ENCODE measurements around the gene DGCR2.
"Not testable (repeated sequence)": the region's sequence is repeated elsewhere in the genome, so short reads cannot be mapped to it uniquely, and the experiment has no call there.

DGCR2 gene

DNA sequence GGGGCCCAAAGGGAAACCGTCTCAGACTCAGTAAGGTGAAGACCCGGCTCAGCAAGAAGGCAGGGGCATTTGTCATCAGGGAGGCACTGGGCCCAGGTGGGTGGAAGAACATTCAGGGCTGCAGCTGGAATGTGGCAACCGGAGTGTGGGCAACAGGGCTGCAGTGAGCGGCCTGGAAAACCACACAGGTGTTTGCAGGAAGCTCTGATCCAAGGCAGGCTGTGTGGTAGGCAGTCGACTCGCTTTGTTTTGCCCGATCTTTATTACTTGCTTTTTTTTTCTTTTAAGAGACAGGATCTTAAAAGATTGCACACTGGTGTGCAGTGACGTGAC lies 82.8 kb downstream of the DGCR2 start:
- no peak for DNase-seq

- DNase-seq: no peak
Measured at GRCh38 chr22:19038728-19039447, 83.3 kb downstream of the DGCR2 start.

DNA sequence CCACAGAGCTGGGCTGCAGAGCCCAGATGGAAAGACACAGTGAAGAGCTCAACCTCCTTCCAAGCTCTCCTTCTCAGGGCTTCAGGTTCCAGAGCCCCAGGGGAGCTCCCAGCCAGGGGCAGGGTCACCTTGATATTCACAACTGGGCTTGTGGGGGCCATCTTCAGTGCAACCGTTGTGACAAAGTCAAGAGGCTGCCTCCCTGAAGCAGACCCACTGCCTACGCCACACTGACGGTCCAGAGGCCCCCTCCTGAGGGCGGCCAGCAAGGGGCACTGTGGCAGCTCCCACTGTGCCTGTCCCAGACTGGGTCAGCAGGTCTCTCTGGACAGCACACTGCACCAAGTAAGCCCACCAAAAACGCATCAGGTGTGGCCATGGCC lies 84.1 kb downstream of the DGCR2 start:
- DNase-seq: no peak

GRCh38 chr22:19037282-19038163 lies 84.7 kb downstream of the DGCR2 start:
- DNase-seq: no peak

GRCh38 chr22:19036523-19037273 lies 85.5 kb downstream of the DGCR2 start:
- DNase-seq: no peak

- no peak for DNase-seq
Measured at GRCh38 chr22:19036229-19036522, 86.0 kb downstream of the DGCR2 start.

GRCh38 chr22:19035474-19036228 lies 86.6 kb downstream of the DGCR2 start:
- DNase-seq: no peak

GRCh38 chr22:19035126-19035473 lies 87.1 kb downstream of the DGCR2 start:
- DNase-seq: not testable (repeated sequence)

DNA sequence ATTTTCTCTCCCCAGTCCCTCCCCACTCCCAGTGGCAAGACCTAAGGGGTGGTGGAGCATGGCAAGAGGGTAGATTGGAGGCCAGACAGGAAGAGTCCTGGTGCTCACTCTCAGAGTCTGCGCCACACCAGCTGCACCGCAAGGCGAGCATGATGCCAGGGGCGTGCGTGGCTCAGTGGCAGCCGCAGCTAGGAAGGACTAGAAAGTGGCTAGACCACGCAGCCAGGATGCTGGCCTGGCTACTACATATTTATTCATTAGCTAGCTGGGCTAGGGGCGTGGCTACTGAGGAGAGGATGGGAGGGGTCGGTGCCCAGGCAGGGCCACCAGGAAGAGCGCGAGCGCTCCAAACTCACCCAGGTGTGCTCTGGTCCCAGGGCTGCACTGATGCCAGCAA lies 87.5 kb downstream of the DGCR2 start:
- DNase-seq: not testable (repeated sequence)

DNA sequence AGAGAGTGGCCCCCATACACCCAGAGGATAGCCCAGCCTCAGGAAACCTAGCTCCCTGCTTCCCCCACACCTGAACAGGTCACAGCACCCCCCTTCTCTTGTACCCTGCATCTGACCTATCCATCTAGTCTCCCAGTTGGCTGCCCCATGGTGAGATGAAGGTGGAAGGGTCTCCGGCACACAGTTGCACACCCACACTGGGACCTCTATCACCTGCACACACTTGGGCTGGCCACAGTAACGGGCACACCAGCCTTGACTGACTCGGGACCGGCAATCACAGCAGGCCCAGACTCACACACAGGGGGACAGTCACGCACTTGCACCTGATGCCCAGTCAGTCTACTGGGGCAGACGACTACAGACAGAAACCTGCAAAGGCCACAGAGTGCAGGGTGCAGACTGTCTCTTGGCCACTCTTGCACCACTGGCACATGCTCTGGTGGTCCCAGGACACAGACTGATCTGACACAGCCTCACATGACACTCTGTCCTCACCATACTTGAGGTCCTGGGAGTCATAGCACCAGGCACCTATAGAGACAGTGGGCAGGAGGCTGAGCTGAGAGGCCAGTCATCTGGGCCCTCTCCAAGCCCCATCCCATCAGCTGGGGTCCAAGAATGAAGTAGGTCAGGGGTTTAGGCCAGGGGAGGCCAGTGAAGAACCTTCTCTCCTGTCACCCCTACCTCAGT lies 88.0 kb downstream of the DGCR2 start:
- not testable (repeated sequence) for DNase-seq

DNA sequence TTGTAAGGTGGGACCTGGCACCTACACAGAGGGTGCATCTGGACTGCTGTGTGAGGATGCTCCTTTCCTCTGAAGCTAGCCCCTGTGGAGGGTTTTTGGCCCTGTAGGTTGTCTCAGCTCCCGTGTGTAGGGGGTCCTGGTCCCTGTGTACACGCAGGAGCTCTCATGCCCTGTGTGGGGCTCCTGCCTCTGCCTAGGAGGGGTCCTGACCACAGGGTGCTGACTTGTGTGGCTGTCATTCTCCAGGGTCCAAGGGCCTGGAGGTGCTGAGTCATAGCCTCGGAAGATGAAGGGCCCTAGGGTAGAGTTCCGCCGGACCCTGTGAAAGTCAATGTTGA lies 88.7 kb downstream of the DGCR2 start:
- DNase-seq: not testable (repeated sequence)

GRCh38 chr22:19032898-19033567 lies 89.2 kb downstream of the DGCR2 start:
- DNase-seq: not testable (repeated sequence)

DNA sequence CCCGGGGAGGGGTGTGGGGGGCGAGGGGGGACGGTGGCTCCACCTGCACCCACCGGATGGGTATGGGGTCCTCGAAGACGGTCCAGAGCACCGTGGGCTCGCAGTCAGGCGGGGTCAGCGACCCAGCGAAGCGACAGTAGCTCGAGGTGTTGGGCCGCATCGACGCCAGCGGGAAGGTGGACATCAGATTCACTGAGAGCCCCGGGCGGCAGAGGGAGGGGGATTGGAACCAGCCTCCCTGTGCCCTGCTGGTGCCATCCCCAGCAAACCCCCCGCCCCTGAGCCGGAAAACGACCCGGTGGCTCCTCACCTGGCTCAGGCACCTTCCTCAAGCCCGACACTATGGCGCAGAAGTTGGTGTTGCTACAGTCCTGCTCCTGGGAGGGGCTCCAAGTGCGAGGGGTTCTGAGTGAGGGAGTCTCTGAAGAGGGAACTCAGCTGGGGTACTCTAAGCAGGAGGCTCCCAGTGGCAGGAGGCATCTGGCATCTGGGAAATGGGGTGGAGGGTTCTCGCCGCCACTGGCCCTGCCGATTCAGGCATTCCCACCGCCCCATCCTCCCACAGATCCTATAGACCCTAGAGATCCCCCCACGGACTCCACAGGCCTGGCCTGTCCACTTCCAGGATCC lies 89.9 kb downstream of the DGCR2 start:
- DNase-seq: not testable (repeated sequence)

DNA sequence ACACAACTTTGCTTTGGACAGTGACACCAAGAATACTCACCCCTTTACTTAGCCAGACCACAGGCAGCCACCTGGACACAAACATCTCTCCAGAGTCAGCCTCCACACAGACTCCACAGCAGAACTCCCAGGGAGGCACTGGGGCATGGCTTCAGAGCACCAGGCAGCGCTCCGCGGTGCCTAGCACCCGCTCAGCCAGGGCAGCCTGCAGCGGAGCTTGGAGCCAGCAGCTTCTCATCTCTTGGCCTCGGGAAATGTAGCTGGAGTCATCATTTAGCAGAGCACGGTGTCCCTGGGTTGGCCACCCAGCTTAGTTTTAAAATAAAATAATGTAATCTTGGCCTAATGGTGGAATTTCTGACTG lies 91.3 kb downstream of the DGCR2 start:
- not testable (repeated sequence) for DNase-seq

GRCh38 chr22:19030226-19030888 lies 91.9 kb downstream of the DGCR2 start:
- DNase-seq: not testable (repeated sequence)

DNA sequence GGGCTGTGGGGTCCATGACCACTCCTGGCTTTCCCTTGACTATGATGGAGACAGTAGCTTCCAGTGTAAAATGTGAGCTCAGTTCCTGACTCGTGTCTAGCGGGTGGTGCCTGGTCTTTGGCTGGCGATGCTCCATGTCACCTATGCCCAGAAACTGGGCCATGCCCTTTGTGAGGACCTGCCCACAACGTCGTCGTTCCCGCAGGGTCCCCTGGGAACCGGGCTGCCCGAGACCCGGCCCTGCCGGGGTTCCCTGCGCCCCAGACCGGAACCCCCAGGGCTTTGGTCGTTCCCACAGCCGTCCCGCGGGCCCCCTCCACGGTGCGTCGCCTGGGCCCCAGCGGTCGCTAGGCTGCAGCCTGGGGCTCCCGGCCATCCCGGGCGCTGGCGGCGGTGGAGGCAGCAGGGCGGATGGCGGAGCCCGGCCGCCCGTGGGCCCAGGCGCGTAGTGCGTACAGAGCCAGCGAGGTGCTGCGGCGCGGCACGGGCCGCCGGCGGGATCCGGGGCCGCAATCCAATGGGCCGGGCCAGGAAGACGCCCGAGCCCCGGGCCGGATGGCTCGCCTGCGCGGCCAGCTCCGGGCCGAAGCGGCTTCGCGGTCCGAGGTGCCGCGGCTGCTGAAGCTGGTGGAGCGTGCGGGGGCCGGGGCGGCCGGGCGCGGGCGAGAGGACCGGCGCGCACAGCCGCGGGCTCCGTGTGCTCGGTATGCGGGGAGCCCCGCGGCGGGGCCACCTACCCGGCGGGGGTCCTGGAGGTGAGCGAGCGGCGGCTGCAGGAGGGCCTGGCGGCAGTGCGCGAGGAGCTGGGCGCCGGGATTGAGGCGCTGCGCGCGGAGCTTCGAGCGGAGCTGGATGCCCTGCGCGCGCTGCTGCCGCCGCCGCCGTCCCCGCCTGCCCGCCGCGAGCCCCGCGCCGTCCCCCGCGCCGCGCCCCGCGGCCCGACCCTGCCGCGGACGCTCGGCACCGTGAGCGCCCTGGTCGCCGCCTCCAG lies 92.8 kb downstream of the DGCR2 start:
- DNase-seq: not testable (repeated sequence)

GRCh38 chr22:19028060-19028455 lies 94.2 kb downstream of the DGCR2 start:
- DNase-seq: not testable (repeated sequence)

- not testable (repeated sequence) for DNase-seq
Measured at GRCh38 chr22:19027371-19028059, 94.7 kb downstream of the DGCR2 start.

- DNase-seq: not testable (repeated sequence)
Measured at GRCh38 chr22:19026080-19026479, 96.1 kb downstream of the DGCR2 start.
